Activated CD8-positive, alpha-beta memory T cell treated with anti-CD3 and anti-CD28 coated beads for 24 hours (primary cell): Measurements from ENCODE around the gene RNFT2.

Experiments
- DNase-seq: peaks from one replicate; pipeline ENCODE4 v3.0.0-alpha.2; 2020

Gene RNFT2

DNA sequence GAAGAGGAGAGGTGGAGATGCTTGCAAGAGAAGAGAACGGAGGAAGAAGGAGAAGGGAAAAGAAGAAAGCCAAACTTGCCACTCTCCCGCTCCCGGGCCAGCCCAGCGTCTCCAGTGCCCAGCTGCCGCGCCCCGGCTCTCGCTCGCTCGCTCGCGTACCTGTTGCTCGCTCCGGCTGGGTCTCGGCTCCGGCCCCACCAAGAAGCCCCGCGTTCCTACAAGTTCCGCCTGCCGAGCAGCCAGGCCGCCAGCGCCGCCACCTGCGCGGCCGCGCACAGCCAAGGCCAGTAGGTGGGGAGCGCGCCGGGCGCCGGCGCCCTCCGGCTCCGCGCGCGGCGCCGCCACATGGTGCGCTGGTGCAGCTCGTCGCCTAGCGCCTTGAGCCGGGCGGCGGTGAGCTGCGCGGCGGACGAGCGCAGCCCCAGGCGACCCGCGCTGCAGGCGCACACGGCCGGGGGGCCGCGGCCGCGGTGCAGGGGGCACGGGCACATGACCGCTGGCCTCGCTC, 142.8 kb downstream of the RNFT2 start:
- peak; percentile 74 for DNase-seq

GRCh38 chr12:116881325-116881876, 143.3 kb downstream of the RNFT2 start, which contains the start of gene HRK:
Gene HRK, minus strand, starts transcription at chr12:116881441. Its CDS starts 134 bp downstream, at chr12:116881307.
- DNase-seq: peak; percentile 63

GRCh38 chr12:116881877-116882507, 143.9 kb downstream of the RNFT2 start:
- no peak for DNase-seq

- no peak for DNase-seq
Observed at GRCh38 chr12:116882742-116883141, 144.6 kb downstream of the RNFT2 start.

- no peak for DNase-seq
Observed at GRCh38 chr12:116884871-116885270, 146.8 kb downstream of the RNFT2 start.

DNA sequence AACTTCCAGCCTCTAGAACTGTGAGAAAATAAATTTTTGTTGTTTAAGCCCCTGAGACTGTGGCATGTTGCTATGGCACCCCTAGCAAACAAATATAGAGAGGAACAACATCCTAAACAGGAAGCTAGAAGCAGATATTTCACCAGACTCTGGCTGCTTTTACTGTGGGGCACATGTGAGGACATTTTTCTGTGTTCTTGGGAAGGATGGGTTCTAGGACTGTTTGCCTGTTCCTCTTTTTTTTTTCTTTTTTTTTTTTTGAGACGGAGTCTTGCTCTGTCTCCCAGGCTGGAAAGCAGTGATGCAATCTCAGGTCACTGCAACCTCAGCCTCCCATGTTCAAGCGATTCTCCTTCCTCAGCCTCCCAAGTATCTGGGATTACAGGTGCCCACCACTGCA, 147.4 kb downstream of the RNFT2 start:
- no peak for DNase-seq

DNA sequence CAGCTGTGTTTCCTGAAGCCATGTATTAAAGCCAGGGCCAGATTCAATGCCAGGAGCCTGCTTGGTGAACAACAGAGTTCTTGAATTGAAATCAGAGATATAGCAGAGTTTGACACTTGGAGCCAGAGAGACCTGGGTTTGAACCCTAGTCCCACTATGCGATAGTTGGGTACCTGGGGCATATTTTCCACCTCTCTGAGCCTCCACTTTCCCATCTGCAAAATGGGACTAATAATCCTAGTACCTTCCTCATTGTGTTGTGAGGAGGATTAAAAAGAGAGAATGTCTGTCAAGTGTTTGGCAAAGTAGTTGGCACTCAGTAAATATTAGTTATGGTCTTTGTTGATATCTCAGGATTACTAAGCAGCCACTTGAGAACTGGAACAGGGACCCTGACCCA, 149.1 kb downstream of the RNFT2 start:
- no peak for DNase-seq

GRCh38 chr12:116887897-116888296, 149.8 kb downstream of the RNFT2 start:
- no peak for DNase-seq

GRCh38 chr12:116890330-116890729, 152.2 kb downstream of the RNFT2 start:
- DNase-seq: no peak

DNA sequence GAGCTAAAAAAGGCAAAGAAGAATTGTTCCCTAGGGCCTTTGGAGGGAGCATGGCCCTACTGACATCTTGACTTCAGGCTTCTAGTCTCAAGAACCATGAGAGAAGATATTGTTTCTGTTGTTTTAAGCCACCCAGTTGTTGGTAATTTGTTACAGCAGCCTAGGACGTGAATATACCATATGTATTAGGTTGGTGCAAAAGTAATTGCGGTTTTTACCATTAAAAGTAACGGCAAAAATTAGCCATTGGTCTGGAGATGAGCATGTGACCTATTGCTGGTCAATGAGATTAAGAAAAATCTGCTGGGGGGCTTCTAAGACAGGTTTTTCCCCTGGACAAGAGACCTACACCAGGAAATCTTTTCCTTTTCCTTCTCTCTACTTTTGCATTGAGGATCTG, 152.9 kb downstream of the RNFT2 start:
- DNase-seq: no peak

DNA sequence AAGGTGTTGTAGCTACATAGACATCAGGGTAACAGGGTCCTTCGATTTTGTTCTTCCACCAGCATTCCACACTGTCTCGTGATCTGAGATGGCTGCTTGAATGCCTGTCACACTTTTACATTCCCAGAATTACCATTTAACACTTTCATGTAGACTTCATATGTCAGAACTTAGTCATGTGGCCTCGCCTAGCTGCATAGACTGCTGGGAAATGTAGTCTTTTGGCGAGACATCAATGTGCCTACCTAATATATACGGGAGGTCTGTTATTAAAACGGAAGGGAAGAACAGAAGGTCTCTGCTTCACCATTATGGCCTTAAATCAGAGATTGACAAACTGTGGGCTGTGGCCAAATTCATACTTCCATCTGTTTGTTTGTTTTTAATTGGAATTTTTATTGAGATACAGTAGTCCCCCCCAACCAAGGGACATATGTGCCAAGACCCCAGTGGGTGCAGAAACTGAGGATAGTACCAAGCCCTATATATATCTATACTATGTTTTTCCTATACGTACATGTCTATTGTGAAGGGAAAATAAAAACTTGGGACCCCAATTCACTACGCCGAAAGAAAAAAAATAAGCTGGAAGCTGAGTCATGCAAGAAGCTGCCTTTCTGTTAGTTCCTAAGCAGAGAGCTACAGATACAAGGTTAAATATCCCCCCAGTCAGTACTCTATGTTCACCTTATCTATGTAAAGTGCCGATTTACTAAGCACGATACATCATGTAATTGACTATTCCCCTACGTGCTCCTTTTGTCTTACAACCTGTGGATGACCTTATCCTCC, 154.4 kb downstream of the RNFT2 start:
- DNase-seq: no peak

- DNase-seq: no peak
Observed at GRCh38 chr12:116894913-116895312, 156.8 kb downstream of the RNFT2 start.

GRCh38 chr12:116896411-116896924, 158.4 kb downstream of the RNFT2 start:
- DNase-seq: no peak

GRCh38 chr12:116897476-116897875, 159.4 kb downstream of the RNFT2 start:
- DNase-seq: no peak

DNA sequence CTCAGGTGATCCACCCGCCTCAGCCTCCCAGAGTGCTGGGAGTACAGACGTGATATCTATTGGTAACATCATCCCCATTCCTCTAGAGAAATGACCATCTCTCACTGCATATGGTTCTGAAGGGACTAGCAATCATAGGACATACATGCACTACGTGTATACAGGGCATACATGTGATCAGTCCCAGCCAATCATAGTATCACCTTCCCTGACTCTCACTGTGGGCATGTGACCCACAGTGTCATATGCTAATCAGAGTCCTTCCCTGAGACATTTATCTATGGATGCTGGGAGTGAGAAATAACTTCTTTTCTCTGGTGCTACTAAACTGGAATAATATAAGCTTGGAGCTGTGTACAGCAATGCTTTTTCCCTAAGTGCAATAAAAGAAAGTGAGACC, 160.6 kb downstream of the RNFT2 start:
- DNase-seq: no peak

GRCh38 chr12:116901612-116902011, 163.5 kb downstream of the RNFT2 start:
- no peak for DNase-seq
